ENCODE data around the gene TNFRSF13B.
"Not testable (repeated sequence)": the region's sequence is repeated elsewhere in the genome, so short reads cannot be mapped to it uniquely, and the experiment has no call there.

TNFRSF13B gene

DNA sequence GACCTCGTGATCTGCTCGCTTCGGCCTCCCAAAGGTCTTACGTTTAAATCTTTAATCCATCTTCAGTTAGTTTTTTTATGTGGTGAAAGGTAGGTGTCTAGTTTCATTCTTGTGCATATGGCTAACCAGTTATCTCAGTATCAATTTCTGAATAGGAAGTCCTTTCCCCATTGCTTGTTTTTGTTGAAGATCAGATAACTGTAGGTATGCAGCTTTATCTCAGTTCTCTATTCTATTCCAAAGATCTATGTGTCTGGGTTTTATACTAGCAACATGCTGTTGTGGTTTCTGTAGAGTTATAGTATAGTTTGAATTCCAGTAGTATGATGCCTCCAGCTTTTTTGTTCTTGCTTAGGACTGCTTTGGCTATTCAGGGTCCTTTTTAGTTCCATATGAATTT, 65.2 kb downstream of the TNFRSF13B start:
- 93% methylated on average over 4 of the region's 4 CpGs for WGBS

GRCh38 chr17:16905593-16906191, 66.2 kb downstream of the TNFRSF13B start:
- H3K79me1 ChIP-seq (replicated peaks; ENCODE audit: low read length, poor library complexity, severe bottlenecking) = no peaks in the 10 kb centered on the region
- no peak overlapping the region for H2BK12ac ChIP-seq (ENCODE audit: low read length in 2 of 2)
- H4K8ac ChIP-seq (ENCODE audit: low read length) = no peak overlapping the region
- no peak overlapping the region for H2AK5ac ChIP-seq (ENCODE audit: low read length, severe bottlenecking)
- H3K14ac ChIP-seq (ENCODE audit: low read length in 2 of 2) = no peak overlapping the region
- no peaks in the 10 kb centered on the region for H3K36me3 ChIP-seq (ENCODE audit: control insufficient read depth in 1 of 2, insufficient read depth in 2 of 2, low read depth in 1 of 2, low read length in 2 of 2)
- H3K4me3 ChIP-seq (ENCODE audit: insufficient read depth in 1 of 2, low read depth in 1 of 2, low read length in 2 of 2) = no peak overlapping the region
- H3K4me1 ChIP-seq (ENCODE audit: control insufficient read depth, insufficient read depth, low read depth, low read length) = no peaks in the 10 kb centered on the region
- H3K18ac ChIP-seq (ENCODE audit: low read depth in 1 of 2, low read length in 2 of 2) = no peak overlapping the region
- H2BK5ac ChIP-seq (ENCODE audit: low read depth, low read length, poor library complexity, severe bottlenecking) = no peak overlapping the region
- no peak overlapping the region for H3K9ac ChIP-seq (ENCODE audit: low read length)
- no peak overlapping the region for H2BK15ac ChIP-seq (ENCODE audit: low read depth, poor library complexity, severe bottlenecking)
- no peak overlapping the region for H3K4me2 ChIP-seq (ENCODE audit: low read length, poor library complexity, severe bottlenecking)
- no peaks in the 10 kb centered on the region for H3K9me3 ChIP-seq (ENCODE audit: control insufficient read depth, low read length)
- H4K91ac ChIP-seq (ENCODE audit: low read length) = no peak overlapping the region
- H3K23ac ChIP-seq (ENCODE audit: low read length in 2 of 2) = no peak overlapping the region
- H3K27me3 ChIP-seq (ENCODE audit: control insufficient read depth in 1 of 2, insufficient read depth in 1 of 2, low read length in 2 of 2) = peaks cover 26 to 41% of the 10 kb centered on the region in 2 experiments
- no peak overlapping the region for H2BK120ac ChIP-seq (ENCODE audit: low read depth, low read length)
- no peak overlapping the region for H3K4ac ChIP-seq (ENCODE audit: low read depth in 1 of 2, low read length in 2 of 2)
- no peak overlapping the region for H3K27ac ChIP-seq (ENCODE audit: low read length, poor library complexity, severe bottlenecking)
- peak; percentile 78 for DNase-seq
- H2AFZ ChIP-seq (ENCODE audit: low read depth, low read length) = no peak overlapping the region
- 50% methylated on average over 2 of the region's 2 CpGs for WGBS

More for the DNA sequence above, 65.2 kb downstream of the TNFRSF13B start:
- H3K18ac ChIP-seq (ENCODE audit: low read depth in 1 of 2, low read length in 2 of 2) = no peak overlapping the region
- no peak overlapping the region for H3K4ac ChIP-seq (ENCODE audit: low read depth in 1 of 2, low read length in 2 of 2)
- no peaks in the 10 kb centered on the region for H3K4me1 ChIP-seq (ENCODE audit: control insufficient read depth, insufficient read depth, low read depth, low read length)
- no peak overlapping the region for H2BK15ac ChIP-seq (ENCODE audit: low read depth, poor library complexity, severe bottlenecking)
- H3K36me3 ChIP-seq (ENCODE audit: control insufficient read depth in 1 of 2, insufficient read depth in 2 of 2, low read depth in 1 of 2, low read length in 2 of 2) = no peaks in the 10 kb centered on the region
- H4K8ac ChIP-seq (ENCODE audit: low read length) = no peak overlapping the region
- no peaks in the 10 kb centered on the region for H3K79me1 ChIP-seq (replicated peaks; ENCODE audit: low read length, poor library complexity, severe bottlenecking)
- H3K9me3 ChIP-seq (ENCODE audit: control insufficient read depth, low read length) = no peaks in the 10 kb centered on the region
- peaks cover 31 to 41% of the 10 kb centered on the region in 2 experiments for H3K27me3 ChIP-seq (ENCODE audit: control insufficient read depth in 1 of 2, insufficient read depth in 1 of 2, low read length in 2 of 2)
- H3K27ac ChIP-seq (ENCODE audit: low read length, poor library complexity, severe bottlenecking) = no peak overlapping the region
- H3K14ac ChIP-seq (ENCODE audit: low read length in 2 of 2) = no peak overlapping the region
- H3K4me2 ChIP-seq (ENCODE audit: low read length, poor library complexity, severe bottlenecking) = no peak overlapping the region
- no peak overlapping the region for H3K9ac ChIP-seq (ENCODE audit: low read length)
- H2BK12ac ChIP-seq (ENCODE audit: low read length in 2 of 2) = no peak overlapping the region
- no peak overlapping the region for H3K4me3 ChIP-seq (ENCODE audit: insufficient read depth in 1 of 2, low read depth in 1 of 2, low read length in 2 of 2)
- no peak overlapping the region for H2BK120ac ChIP-seq (ENCODE audit: low read depth, low read length)
- H2AK5ac ChIP-seq (ENCODE audit: low read length, severe bottlenecking) = no peak overlapping the region
- H2AFZ ChIP-seq (ENCODE audit: low read depth, low read length) = no peak overlapping the region
- H4K91ac ChIP-seq (ENCODE audit: low read length) = no peak overlapping the region
- DNase-seq = no peak
- no peak overlapping the region for H3K23ac ChIP-seq (ENCODE audit: low read length in 2 of 2)
- no peak overlapping the region for H2BK5ac ChIP-seq (ENCODE audit: low read depth, low read length, poor library complexity, severe bottlenecking)

- H3K4me1 ChIP-seq (ENCODE audit: control insufficient read depth, insufficient read depth, low read depth, low read length); H3K4me3 ChIP-seq (ENCODE audit: insufficient read depth in 1 of 2, low read depth in 1 of 2, low read length in 2 of 2); H3K79me1 ChIP-seq (replicated peaks; ENCODE audit: low read length, poor library complexity, severe bottlenecking); DNase-seq; H3K36me3 ChIP-seq (ENCODE audit: control insufficient read depth in 1 of 2, insufficient read depth in 2 of 2, low read depth in 1 of 2, low read length in 2 of 2); H3K18ac ChIP-seq (ENCODE audit: low read depth in 1 of 2, low read length in 2 of 2); H3K9me3 ChIP-seq (ENCODE audit: control insufficient read depth, low read length); H2BK15ac ChIP-seq (ENCODE audit: low read depth, poor library complexity, severe bottlenecking); H3K14ac ChIP-seq (ENCODE audit: low read length in 2 of 2); H4K91ac ChIP-seq (ENCODE audit: low read length); H3K9ac ChIP-seq (ENCODE audit: low read length); H3K4me2 ChIP-seq (ENCODE audit: low read length, poor library complexity, severe bottlenecking); H2AFZ ChIP-seq (ENCODE audit: low read depth, low read length); H3K23ac ChIP-seq (ENCODE audit: low read length in 2 of 2); H3K27ac ChIP-seq (ENCODE audit: low read length, poor library complexity, severe bottlenecking); H2BK120ac ChIP-seq (ENCODE audit: low read depth, low read length); H3K4ac ChIP-seq (ENCODE audit: low read depth in 1 of 2, low read length in 2 of 2); H2BK12ac ChIP-seq (ENCODE audit: low read length in 2 of 2); H2AK5ac ChIP-seq (ENCODE audit: low read length, severe bottlenecking); H2BK5ac ChIP-seq (ENCODE audit: low read depth, low read length, poor library complexity, severe bottlenecking); H4K8ac ChIP-seq (ENCODE audit: low read length): not testable (repeated sequence)
- 80% methylated on average over 3 of the region's 3 CpGs for WGBS
- peaks cover 16 to 24% of the 10 kb centered on the region in 2 experiments for H3K27me3 ChIP-seq (ENCODE audit: control insufficient read depth in 1 of 2, insufficient read depth in 1 of 2, low read length in 2 of 2)
Observed at GRCh38 chr17:16903070-16903469, 68.8 kb downstream of the TNFRSF13B start.

- H3K27me3 ChIP-seq (ENCODE audit: control insufficient read depth in 1 of 2, insufficient read depth in 1 of 2, low read length in 2 of 2) = peaks cover 12 to 24% of the 10 kb centered on the region in 2 experiments
- no peak overlapping the region for H3K27ac ChIP-seq (ENCODE audit: low read length, poor library complexity, severe bottlenecking)
- whole genome bisulfite sequencing = 90% methylated on average over 2 of the region's 2 CpGs
- peak overlapping the region; percentile 36 for H2AFZ ChIP-seq (ENCODE audit: low read depth, low read length)
- H3K4me2 ChIP-seq (ENCODE audit: low read length, poor library complexity, severe bottlenecking) = no peak overlapping the region
- H3K4me1 ChIP-seq (ENCODE audit: control insufficient read depth, insufficient read depth, low read depth, low read length) = no peaks in the 10 kb centered on the region
- no peak overlapping the region for H3K23ac ChIP-seq (ENCODE audit: low read length in 2 of 2)
- no peak overlapping the region for H2BK12ac ChIP-seq (ENCODE audit: low read length in 2 of 2)
- H3K9me3 ChIP-seq (ENCODE audit: control insufficient read depth, low read length) = no peaks in the 10 kb centered on the region
- H2BK120ac ChIP-seq (ENCODE audit: low read depth, low read length) = no peak overlapping the region
- no peak overlapping the region for H3K9ac ChIP-seq (ENCODE audit: low read length)
- H3K79me1 ChIP-seq (replicated peaks; ENCODE audit: low read length, poor library complexity, severe bottlenecking) = no peaks in the 10 kb centered on the region
- no peak overlapping the region for H2AK5ac ChIP-seq (ENCODE audit: low read length, severe bottlenecking)
- no peak overlapping the region for H3K18ac ChIP-seq (ENCODE audit: low read depth in 1 of 2, low read length in 2 of 2)
- H2BK5ac ChIP-seq (ENCODE audit: low read depth, low read length, poor library complexity, severe bottlenecking) = no peak overlapping the region
- H2BK15ac ChIP-seq (ENCODE audit: low read depth, poor library complexity, severe bottlenecking) = no peak overlapping the region
- DNase-seq = no peak
- peak overlapping the region in 1 of 2 experiments; percentile 49 for H3K14ac ChIP-seq (ENCODE audit: low read length in 2 of 2)
- H3K4me3 ChIP-seq (ENCODE audit: insufficient read depth in 1 of 2, low read depth in 1 of 2, low read length in 2 of 2) = no peak overlapping the region
- no peak overlapping the region for H4K91ac ChIP-seq (ENCODE audit: low read length)
- no peak overlapping the region for H3K4ac ChIP-seq (ENCODE audit: low read depth in 1 of 2, low read length in 2 of 2)
- no peak overlapping the region for H4K8ac ChIP-seq (ENCODE audit: low read length)
- no peaks in the 10 kb centered on the region for H3K36me3 ChIP-seq (ENCODE audit: control insufficient read depth in 1 of 2, insufficient read depth in 2 of 2, low read depth in 1 of 2, low read length in 2 of 2)
Observed at GRCh38 chr17:16900288-16900882, 71.5 kb downstream of the TNFRSF13B start.

Measured in mesenchymal stem cell (in vitro differentiated cells and primary cell).